T-helper 1 cell treated with Interleukin-12 subunit alpha and Interleukin-12 subunit beta and Interleukin-4 antibody, amounts not matched to agents 30 μg/mL and 1 μg/mL, for 36 hours (primary cell): ENCODE measurements around the gene TSSK1B.
"Not testable (repeated sequence)": the region's sequence is repeated elsewhere in the genome, so short reads cannot be mapped to it uniquely, and the experiment has no call there.

Experiments
- H3K27ac Mint-ChIP-seq: one replicate; pipeline ENCODE4 v1.8.0; 2021; ENCODE audit warnings: mild to moderate bottlenecking, mixed read lengths
- H3K27me3 Mint-ChIP-seq: one replicate; pipeline ENCODE4 v1.8.0; 2021; ENCODE audit warnings: low read depth, mixed read lengths
- H3K36me3 Mint-ChIP-seq: one replicate; pipeline ENCODE4 v1.8.0; 2021; ENCODE audit warnings: low read depth, mixed read lengths
- H3K4me1 Mint-ChIP-seq: one replicate; pipeline ENCODE4 v1.8.0; 2021; ENCODE audit warnings: low read depth, mixed read lengths
- H3K4me3 Mint-ChIP-seq: one replicate; pipeline ENCODE4 v1.8.0; 2021; ENCODE audit warnings: mild to moderate bottlenecking, moderate library complexity, mixed read lengths
- H3K9me3 Mint-ChIP-seq: one replicate; pipeline ENCODE4 v1.8.0; 2021; ENCODE audit warnings: mixed read lengths

TSSK1B gene, protein sequence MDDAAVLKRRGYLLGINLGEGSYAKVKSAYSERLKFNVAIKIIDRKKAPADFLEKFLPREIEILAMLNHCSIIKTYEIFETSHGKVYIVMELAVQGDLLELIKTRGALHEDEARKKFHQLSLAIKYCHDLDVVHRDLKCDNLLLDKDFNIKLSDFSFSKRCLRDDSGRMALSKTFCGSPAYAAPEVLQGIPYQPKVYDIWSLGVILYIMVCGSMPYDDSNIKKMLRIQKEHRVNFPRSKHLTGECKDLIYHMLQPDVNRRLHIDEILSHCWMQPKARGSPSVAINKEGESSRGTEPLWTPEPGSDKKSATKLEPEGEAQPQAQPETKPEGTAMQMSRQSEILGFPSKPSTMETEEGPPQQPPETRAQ

GRCh38 chr5:113434889-113435288 lies at the start of gene TSSK1B:
Gene TSSK1B, minus strand, starts transcription at chr5:113434989. Its CDS starts 150 bp downstream, at chr5:113434839.
- Mint-ChIP-seq H3K27ac (no peak within 1 kb of the TSS), H3K4me3 (no peak within 1 kb of the TSS), H3K36me3 (no peaks in the 10 kb centered on the region), H3K9me3 (no peaks in the 10 kb centered on the region), H3K4me1 (no peaks in the 10 kb centered on the region), H3K27me3 (peaks cover 14% of the 10 kb centered on the region)

- H3K4me3 Mint-ChIP-seq: no peak overlapping the region
- H3K36me3 Mint-ChIP-seq: no peaks in the 10 kb centered on the region
- no peak overlapping the region for H3K27ac Mint-ChIP-seq
- H3K4me1 Mint-ChIP-seq: no peaks in the 10 kb centered on the region
- no peaks in the 10 kb centered on the region for H3K9me3 Mint-ChIP-seq
- peaks cover 59% of the 10 kb centered on the region for H3K27me3 Mint-ChIP-seq
These were observed 45.5 kb upstream of the TSSK1B start for GRCh38 chr5:113480243-113480642.

- H3K36me3 Mint-ChIP-seq: no peaks in the 10 kb centered on the region
- peaks cover 56% of the 10 kb centered on the region for H3K27me3 Mint-ChIP-seq
- H3K4me1 Mint-ChIP-seq: no peaks in the 10 kb centered on the region
- H3K4me3 Mint-ChIP-seq: no peak overlapping the region
- no peak overlapping the region for H3K27ac Mint-ChIP-seq
- H3K9me3 Mint-ChIP-seq: no peaks in the 10 kb centered on the region
These were observed 43.9 kb upstream of the TSSK1B start for GRCh38 chr5:113478691-113479090.

- H3K27me3 Mint-ChIP-seq: peaks cover 45% of the 10 kb centered on the region
- no peak overlapping the region for H3K27ac Mint-ChIP-seq
- H3K4me1 Mint-ChIP-seq: no peaks in the 10 kb centered on the region
- no peak overlapping the region for H3K4me3 Mint-ChIP-seq
- no peaks in the 10 kb centered on the region for H3K36me3 Mint-ChIP-seq
- H3K9me3 Mint-ChIP-seq: no peaks in the 10 kb centered on the region
These were observed 39.4 kb upstream of the TSSK1B start for GRCh38 chr5:113474100-113474728.

DNA sequence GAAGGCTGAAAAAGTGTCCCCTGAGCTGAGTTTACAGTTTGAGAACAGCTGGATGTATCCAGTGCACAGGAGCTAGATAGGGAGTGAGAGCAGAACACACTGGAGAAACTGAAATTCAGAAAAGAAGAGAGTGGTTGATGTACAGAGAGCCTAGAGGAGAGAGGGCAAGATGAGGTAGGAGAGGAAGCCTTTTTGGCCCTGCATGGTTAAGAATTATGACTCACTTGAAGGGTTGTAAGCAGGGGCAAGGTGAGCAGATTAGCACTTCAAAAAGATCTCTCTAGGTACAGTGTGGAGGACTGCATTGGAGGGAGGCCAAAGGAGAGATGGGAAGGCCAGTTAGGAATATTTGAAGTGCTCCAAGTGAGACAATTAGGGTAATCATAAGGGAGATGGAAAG lies 28.2 kb upstream of the TSSK1B start:
- H3K9me3 Mint-ChIP-seq: no peaks in the 10 kb centered on the region
- no peaks in the 10 kb centered on the region for H3K36me3 Mint-ChIP-seq
- no peaks in the 10 kb centered on the region for H3K4me1 Mint-ChIP-seq
- H3K27ac Mint-ChIP-seq: no peak overlapping the region
- peaks cover 4% of the 10 kb centered on the region for H3K27me3 Mint-ChIP-seq
- H3K4me3 Mint-ChIP-seq: no peak overlapping the region

GRCh38 chr5:113457106-113457505 lies 22.3 kb upstream of the TSSK1B start:
- H3K36me3 Mint-ChIP-seq, H3K9me3 Mint-ChIP-seq, H3K27me3 Mint-ChIP-seq: not testable (repeated sequence)

DNA sequence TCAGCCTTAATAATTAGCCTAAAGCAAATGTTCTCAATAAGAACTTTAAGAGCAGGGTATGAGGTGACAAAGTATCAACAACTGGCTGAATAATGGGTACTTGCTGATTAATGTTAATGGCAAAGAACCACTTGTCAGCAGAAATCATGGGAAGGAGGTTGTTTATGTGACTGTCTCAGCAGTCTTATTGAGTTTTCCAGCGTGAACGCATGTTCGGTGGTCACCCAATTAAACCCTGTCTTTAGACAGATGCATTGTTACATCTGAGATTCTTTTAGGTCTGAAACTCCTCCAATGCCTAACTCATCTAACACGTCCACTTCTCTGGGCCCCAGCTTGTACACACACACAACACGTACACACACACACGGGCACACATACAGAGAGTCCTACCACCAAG lies 18.2 kb upstream of the TSSK1B start:
- Mint-ChIP-seq H3K9me3 (no peaks in the 10 kb centered on the region), H3K27ac (no peak overlapping the region), H3K27me3 (peaks cover 8% of the 10 kb centered on the region), H3K36me3 (no peaks in the 10 kb centered on the region), H3K4me1 (no peaks in the 10 kb centered on the region), H3K4me3 (no peak overlapping the region)

More at GRCh38 chr5:113457106-113457505, 22.3 kb upstream of the TSSK1B start:
- not testable (repeated sequence) for H3K27ac Mint-ChIP-seq, H3K4me3 Mint-ChIP-seq, H3K4me1 Mint-ChIP-seq

GRCh38 chr5:113451797-113452196 lies 17.0 kb upstream of the TSSK1B start:
- H3K27me3 Mint-ChIP-seq: peaks cover 15% of the 10 kb centered on the region

GRCh38 chr5:113450929-113451328 lies 16.1 kb upstream of the TSSK1B start:
- H3K4me1 Mint-ChIP-seq: no peaks in the 10 kb centered on the region
- no peak overlapping the region for H3K27ac Mint-ChIP-seq
- no peak overlapping the region for H3K4me3 Mint-ChIP-seq
- no peaks in the 10 kb centered on the region for H3K9me3 Mint-ChIP-seq
- H3K27me3 Mint-ChIP-seq: peaks cover 15% of the 10 kb centered on the region
- no peaks in the 10 kb centered on the region for H3K36me3 Mint-ChIP-seq

More at GRCh38 chr5:113451797-113452196, 17.0 kb upstream of the TSSK1B start:
- no peak overlapping the region for H3K4me3 Mint-ChIP-seq
- H3K36me3 Mint-ChIP-seq: no peaks in the 10 kb centered on the region
- H3K27ac Mint-ChIP-seq: no peak overlapping the region
- no peaks in the 10 kb centered on the region for H3K9me3 Mint-ChIP-seq
- H3K4me1 Mint-ChIP-seq: no peaks in the 10 kb centered on the region

GRCh38 chr5:113450462-113450861 lies 15.7 kb upstream of the TSSK1B start:
- Mint-ChIP-seq H3K27ac (no peak overlapping the region), H3K4me1 (no peaks in the 10 kb centered on the region), H3K4me3 (no peak overlapping the region), H3K9me3 (no peaks in the 10 kb centered on the region), H3K27me3 (peaks cover 15% of the 10 kb centered on the region), H3K36me3 (no peaks in the 10 kb centered on the region)

DNA sequence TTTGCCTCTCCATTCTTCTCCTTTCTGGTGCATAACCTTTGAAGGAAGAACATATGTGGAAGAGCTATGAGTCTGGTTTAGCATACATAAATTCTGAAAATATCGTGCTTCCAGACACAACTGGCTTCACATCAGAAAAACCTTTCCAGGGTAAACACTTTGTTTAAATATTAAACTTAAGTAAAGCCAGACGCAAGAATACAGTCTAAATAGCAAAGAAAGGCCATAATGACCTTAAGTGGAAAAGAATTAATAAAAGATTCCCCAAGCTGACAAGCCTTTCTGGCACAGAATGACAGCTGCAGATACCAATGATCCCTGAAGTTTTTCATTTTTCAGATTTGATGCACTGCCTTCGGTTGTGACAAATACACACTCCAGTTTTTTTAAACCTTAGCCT lies 13.5 kb upstream of the TSSK1B start:
- H3K27me3 Mint-ChIP-seq: peaks cover 15% of the 10 kb centered on the region
- no peak overlapping the region for H3K27ac Mint-ChIP-seq
- no peaks in the 10 kb centered on the region for H3K36me3 Mint-ChIP-seq
- no peaks in the 10 kb centered on the region for H3K9me3 Mint-ChIP-seq
- H3K4me3 Mint-ChIP-seq: no peak overlapping the region
- no peaks in the 10 kb centered on the region for H3K4me1 Mint-ChIP-seq

DNA sequence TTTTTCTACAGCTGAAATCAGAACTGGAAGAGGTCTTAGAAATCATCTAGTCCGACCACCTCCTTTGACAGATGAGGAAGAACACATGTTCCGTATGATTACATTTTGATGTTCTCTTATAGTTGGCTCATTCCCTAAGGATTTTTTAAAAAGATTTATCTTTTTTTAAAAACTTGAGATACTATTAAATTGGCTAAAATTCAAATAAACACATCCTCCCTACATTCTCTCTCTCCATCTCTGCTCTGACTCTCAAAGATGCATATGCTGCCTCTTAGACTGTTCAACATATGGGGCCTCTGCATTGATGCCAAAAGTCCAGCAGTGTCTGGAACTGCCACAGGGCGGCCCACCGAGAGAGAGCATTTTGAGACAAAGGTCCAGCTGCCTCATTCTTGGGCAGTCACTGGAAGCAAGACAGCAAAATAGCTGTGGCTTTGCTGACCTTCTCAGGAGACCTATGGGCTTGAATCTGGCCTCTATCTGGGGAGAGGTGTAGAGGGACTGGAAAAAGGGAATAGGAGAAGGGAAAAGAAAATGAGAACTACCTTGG lies 12.8 kb upstream of the TSSK1B start:
- Mint-ChIP-seq H3K4me1 (no peaks in the 10 kb centered on the region), H3K36me3 (no peaks in the 10 kb centered on the region), H3K4me3 (no peak overlapping the region), H3K27me3 (peaks cover 15% of the 10 kb centered on the region), H3K9me3 (no peaks in the 10 kb centered on the region), H3K27ac (no peak overlapping the region)

DNA sequence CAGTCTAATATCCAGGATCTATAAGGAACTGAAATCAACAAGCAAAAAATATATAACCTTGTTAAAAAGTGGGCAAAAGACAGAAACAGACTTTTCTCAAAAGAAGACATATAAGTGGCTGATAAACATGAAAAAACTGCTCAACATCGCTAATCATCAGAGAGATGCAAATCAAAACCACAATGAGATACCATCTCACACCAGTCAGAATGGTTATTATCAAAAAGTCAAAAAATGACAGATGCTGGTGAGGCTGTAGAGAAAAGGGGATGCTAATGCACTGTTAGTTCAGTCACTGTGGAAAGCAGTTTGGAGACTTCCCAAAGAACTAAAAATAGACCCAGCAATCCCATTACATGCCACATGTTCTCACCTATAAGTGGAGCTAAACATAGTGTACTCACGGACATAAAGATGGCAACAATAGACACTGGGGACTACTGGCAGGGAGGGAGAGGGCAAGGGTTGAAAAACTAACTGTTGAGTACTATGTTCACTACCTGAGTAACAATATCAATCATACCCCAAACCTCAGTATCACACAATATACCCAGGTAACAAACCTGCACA lies 11.7 kb upstream of the TSSK1B start:
- Mint-ChIP-seq H3K27me3 (peaks cover 19% of the 10 kb centered on the region), H3K36me3 (no peaks in the 10 kb centered on the region), H3K27ac (no peak overlapping the region), H3K4me1 (no peaks in the 10 kb centered on the region), H3K4me3 (no peak overlapping the region), H3K9me3 (no peaks in the 10 kb centered on the region)

- Mint-ChIP-seq H3K4me1 (no peaks in the 10 kb centered on the region), H3K27ac (no peak overlapping the region), H3K27me3 (peaks cover 20% of the 10 kb centered on the region), H3K4me3 (no peak overlapping the region), H3K9me3 (no peaks in the 10 kb centered on the region), H3K36me3 (no peaks in the 10 kb centered on the region)
These were observed 2.3 kb upstream of the TSSK1B start for GRCh38 chr5:113437111-113437510.

GRCh38 chr5:113435575-113435974 lies 786 bp upstream of the TSSK1B start:
- Mint-ChIP-seq H3K4me1 (no peaks in the 10 kb centered on the region), H3K27me3 (peaks cover 17% of the 10 kb centered on the region), H3K27ac (no peak overlapping the region), H3K4me3 (no peak overlapping the region), H3K36me3 (no peaks in the 10 kb centered on the region), H3K9me3 (no peaks in the 10 kb centered on the region)
